Naive B cell (primary cell): ENCODE results near the gene POLR1A. TPM values are rescaled to one million over a fixed set of nuclear protein-coding genes. Genes with fewer than 3 reads are reported as not detected.

Experiments
- ATAC-seq, 2 donors: fragments of 150-1000 bp; cut with Tn5 transposase; 2 replicates each; pipeline ENCODE4 v1.10.0; 2021; ENCODE audit warnings: low read depth in 2 of 2, mild to moderate bottlenecking in 2 of 2, moderate library complexity in 2 of 2
- DNase-seq: peaks from one replicate; pipeline ENCODE4 v3.0.0; 2022
- H3K27ac Mint-ChIP-seq, 6 donors: one replicate each; pipeline ENCODE4 v1.8.0; 2020 to 2022; ENCODE audit warnings: mild to moderate bottlenecking in 6 of 6, mixed read lengths in 6 of 6, moderate library complexity in 5 of 6, inconsistent platforms in 2 of 6
- H3K27me3 Mint-ChIP-seq, 3 donors: one replicate each; pipeline ENCODE4 v1.8.0; 2021 to 2022; ENCODE audit warnings: mixed read lengths in 3 of 3, mild to moderate bottlenecking in 1 of 3
- H3K36me3 Mint-ChIP-seq, 2 donors: one replicate each; pipeline ENCODE4 v1.8.0; 2020 to 2022; ENCODE audit warnings: mixed read lengths in 2 of 2, inconsistent platforms in 1 of 2, mild to moderate bottlenecking in 1 of 2
- H3K4me1 Mint-ChIP-seq, 3 donors: one replicate each; pipeline ENCODE4 v1.8.0; 2020 to 2022; ENCODE audit warnings: mixed read lengths in 3 of 3, inconsistent platforms in 1 of 3, mild to moderate bottlenecking in 1 of 3, moderate library complexity in 1 of 3
- H3K4me3 Mint-ChIP-seq, 8 donors: one replicate each; pipeline ENCODE4 v1.8.0; 2020 to 2022; ENCODE audit warnings: mild to moderate bottlenecking in 8 of 8, mixed read lengths in 8 of 8, moderate library complexity in 8 of 8, inconsistent platforms in 2 of 8
- H3K9me3 Mint-ChIP-seq, 7 donors: one replicate each; pipeline ENCODE4 v1.8.0; 2020 to 2022; ENCODE audit warnings: mixed read lengths in 7 of 7, mild to moderate bottlenecking in 5 of 7, inconsistent platforms in 2 of 7, moderate library complexity in 1 of 7
- polyA plus RNA-seq, 6 donors: library from polyadenylated mRNA; unstranded; fragments of 300-500 nt; fragmentation: Illumina TruSeq; gene quantifications; one replicate each; pipeline ENCODE4 v1.2.3, GENCODE V29; 2021; ENCODE audit warnings: low read depth in 6 of 6

The POLR1A gene
- polyA plus RNA-seq, 6 donors from 2014 or later, result 1.9 to 6.2 (median 2.4) TPM; not detected in 1

DNA sequence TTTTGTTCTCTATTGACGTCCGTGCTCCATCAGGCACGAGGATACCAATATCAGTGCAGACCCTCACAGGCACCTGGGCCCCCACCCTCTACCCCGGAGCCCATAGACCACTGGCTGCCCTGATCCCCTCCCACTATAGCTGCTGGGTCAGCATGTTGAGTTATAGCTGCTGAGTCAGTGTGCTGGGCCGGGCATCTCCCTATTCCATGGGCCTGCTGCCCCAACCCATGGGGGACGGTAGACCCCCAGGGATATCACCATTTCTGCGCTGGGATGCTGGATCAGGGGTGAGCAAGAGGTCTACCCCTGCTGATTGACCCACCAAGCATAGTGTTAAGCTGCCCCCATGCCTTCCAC is 116.8 kb downstream of the POLR1A start:
- H3K36me3 Mint-ChIP-seq, result no peaks in the 10 kb centered on the region
- DNase-seq (no peak), ATAC-seq (no peak)
- H3K9me3 Mint-ChIP-seq, result no peaks in the 10 kb centered on the region
- H3K4me3 Mint-ChIP-seq, result no peak overlapping the region
- H3K27me3 Mint-ChIP-seq, result no peaks in the 10 kb centered on the region
- peak overlapping the region in 2 of 6 donors; percentile 38 to 66 for H3K27ac Mint-ChIP-seq
- H3K4me1 Mint-ChIP-seq, result peaks cover 3 to 15% (median 10%) of the 10 kb centered on the region in 3 donors

DNA sequence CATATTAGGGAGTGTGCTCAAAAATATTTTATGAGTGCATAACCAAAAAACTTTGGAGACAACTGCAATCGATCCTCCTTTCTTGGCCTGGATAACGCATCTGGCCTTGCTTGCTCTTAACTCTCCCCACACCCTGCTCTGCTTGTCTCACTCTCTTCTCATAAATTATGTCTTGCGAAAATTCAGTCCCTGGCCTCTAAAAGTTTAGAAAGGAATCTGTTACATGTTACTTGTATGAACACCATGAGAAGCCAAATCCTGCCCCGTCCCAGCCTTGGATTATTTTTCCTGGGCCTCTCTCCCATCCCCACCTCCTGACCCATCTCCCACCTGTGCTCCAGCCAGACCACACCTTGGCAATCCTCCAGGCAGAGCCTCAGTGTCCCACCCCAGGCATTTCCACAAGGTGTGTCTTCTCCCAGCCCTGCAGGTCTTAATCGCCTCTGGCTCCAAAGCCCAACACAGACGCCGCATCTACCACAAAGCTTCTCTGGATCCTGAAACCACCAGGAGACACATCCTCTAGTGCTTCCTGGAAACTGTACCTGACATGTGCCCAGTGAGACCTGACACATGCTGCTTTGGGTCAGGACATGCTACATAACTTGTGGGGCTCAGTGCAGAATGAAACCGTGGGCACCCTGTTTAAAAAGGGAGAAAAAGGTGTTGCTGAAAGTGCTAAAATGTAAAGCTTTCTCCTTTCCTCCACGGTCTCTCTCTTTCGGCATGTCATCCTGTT is 117.3 kb downstream of the POLR1A start:
- Mint-ChIP-seq H3K4me3 (no peak overlapping the region), H3K27me3 (no peaks in the 10 kb centered on the region), H3K27ac (peak overlapping the region in 3 of 6 donors; percentile 39 to 66 (median 57)), H3K36me3 (no peaks in the 10 kb centered on the region), H3K4me1 (peaks cover 0 to 11% (median 9%) of the 10 kb centered on the region in 3 donors), H3K9me3 (no peaks in the 10 kb centered on the region)
- no peak for DNase-seq
- no peak for ATAC-seq

DNA sequence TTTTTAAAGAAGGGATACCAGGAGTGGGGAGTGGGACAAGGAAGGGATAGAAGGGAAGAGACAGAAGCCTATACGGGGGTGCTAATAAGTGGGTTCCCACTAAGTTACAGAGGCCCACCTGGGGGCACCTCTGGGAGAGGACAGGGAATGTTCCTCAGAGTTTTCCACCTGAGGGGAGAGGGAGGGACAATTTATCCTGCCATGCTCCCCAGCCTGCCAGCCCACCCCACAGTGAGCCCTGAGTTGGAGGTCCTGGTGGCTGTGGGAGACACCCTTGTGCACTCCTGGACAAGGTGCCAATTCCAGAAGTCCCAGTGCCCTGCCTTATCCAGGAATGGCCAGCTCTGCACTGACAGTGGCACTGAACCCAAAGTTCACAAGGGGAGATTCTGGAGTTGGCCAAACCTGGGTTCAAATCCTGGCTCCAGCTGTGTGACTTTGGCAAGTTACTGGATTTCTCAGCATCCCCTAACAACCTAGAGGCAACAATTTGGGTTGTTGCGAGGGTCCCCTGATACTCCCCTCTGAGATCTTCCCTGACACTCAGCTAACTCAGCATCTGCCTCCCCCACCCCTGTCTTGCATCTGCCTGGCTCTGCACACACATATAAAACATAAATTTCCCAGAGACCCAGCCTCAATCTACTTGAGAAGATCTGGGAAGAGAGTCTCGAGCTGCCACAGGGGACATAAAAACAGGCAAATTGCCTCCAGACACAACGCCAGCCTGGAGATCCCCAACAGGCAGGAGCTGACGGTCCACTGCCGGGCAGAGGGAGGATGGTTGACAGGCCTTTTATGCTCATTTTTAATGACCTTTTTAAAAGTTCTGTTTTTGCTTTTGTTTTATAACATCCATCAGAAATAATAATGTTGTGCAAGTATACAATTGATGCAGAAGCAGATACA is 118.2 kb downstream of the POLR1A start:
- peaks cover 0 to 5% (median 0%) of the 10 kb centered on the region in 3 donors for H3K27me3 Mint-ChIP-seq
- no peaks in the 10 kb centered on the region for H3K9me3 Mint-ChIP-seq
- no peaks in the 10 kb centered on the region for H3K36me3 Mint-ChIP-seq
- H3K27ac Mint-ChIP-seq, result no peak overlapping the region
- DNase-seq (no peak), ATAC-seq (no peak)
- peaks cover 0 to 7% (median 4%) of the 10 kb centered on the region in 3 donors for H3K4me1 Mint-ChIP-seq
- no peak overlapping the region for H3K4me3 Mint-ChIP-seq

DNA sequence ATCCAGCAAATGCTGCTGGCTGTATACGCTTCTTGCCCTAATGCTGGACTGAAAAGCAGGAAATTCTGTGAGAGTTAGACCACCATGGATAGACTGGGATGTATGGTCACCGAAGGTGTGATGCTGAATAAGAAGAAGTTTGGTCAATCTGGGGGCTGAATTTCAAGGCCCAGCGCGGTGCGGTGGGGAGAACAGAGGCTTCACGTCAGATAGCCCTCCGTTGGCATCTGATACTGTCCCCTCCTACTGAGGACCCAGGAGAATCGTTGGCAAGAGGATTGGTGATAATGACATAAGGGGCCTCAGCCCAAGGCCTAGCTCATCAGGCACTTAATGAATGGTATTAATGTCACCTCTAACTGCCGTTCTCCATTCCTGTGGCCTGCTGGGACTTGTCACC is 119.6 kb downstream of the POLR1A start:
- H3K9me3 Mint-ChIP-seq, result no peaks in the 10 kb centered on the region
- H3K4me1 Mint-ChIP-seq, result peaks cover 0 to 6% (median 5%) of the 10 kb centered on the region in 3 donors
- no peak for DNase-seq
- no peak overlapping the region for H3K4me3 Mint-ChIP-seq
- H3K36me3 Mint-ChIP-seq, result no peaks in the 10 kb centered on the region
- no peak for ATAC-seq
- peaks cover 0 to 5% (median 0%) of the 10 kb centered on the region in 3 donors for H3K27me3 Mint-ChIP-seq
- no peak overlapping the region for H3K27ac Mint-ChIP-seq

DNA sequence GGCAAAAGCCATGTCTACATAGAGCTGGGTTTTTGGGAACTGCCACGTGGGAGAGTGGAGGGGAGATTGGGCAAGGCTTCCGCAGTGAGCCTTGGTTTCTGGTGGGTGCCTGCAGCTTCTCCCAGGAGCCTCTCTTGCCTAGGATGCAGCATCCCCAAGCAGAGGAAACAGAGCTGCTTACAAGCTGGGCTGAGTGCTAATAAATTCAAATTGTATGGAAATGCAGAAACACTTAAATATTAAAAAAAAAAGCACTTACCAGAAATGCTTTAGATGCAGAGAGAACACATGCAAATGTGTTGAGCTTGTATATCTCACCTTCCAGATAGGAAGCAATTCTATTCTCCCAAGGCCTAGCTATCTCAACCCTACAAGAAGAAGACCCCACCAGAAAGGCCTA is 120.9 kb downstream of the POLR1A start:
- Mint-ChIP-seq H3K4me1 (peaks cover 2 to 16% (median 12%) of the 10 kb centered on the region in 3 donors), H3K27ac (no peak overlapping the region), H3K9me3 (no peaks in the 10 kb centered on the region), H3K27me3 (peaks cover 0 to 5% (median 0%) of the 10 kb centered on the region in 3 donors), H3K36me3 (no peaks in the 10 kb centered on the region), H3K4me3 (no peak overlapping the region)
- ATAC-seq, result no peak
- no peak for DNase-seq

DNA sequence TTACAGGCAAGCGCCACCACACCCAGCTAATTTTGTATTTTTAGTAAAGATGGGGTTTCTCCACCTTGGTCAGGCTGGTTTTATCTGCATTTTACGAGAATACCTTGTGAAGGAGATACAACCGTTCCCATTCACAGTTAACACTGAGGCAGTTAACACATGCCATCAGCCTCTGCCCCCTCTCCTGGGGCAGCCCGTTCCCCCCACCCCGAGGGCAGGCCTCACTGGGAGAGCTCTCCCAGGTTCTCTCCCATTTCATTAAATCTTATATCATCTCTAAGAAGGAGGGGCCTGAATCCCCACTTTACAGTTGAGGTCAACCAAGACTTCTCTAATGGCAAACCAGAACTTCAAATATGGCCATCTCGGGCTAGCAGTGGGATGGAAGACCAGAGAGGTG is 121.9 kb downstream of the POLR1A start:
- H3K4me1 Mint-ChIP-seq, result peaks cover 12 to 27% (median 20%) of the 10 kb centered on the region in 3 donors
- no peaks in the 10 kb centered on the region for H3K9me3 Mint-ChIP-seq
- DNase-seq, result no peak
- peak overlapping the region in 1 of 6 donors; percentile 37 for H3K27ac Mint-ChIP-seq
- H3K4me3 Mint-ChIP-seq, result no peak overlapping the region
- peaks cover 0 to 5% (median 0%) of the 10 kb centered on the region in 3 donors for H3K27me3 Mint-ChIP-seq
- H3K36me3 Mint-ChIP-seq, result no peaks in the 10 kb centered on the region
- no peak for ATAC-seq

DNA sequence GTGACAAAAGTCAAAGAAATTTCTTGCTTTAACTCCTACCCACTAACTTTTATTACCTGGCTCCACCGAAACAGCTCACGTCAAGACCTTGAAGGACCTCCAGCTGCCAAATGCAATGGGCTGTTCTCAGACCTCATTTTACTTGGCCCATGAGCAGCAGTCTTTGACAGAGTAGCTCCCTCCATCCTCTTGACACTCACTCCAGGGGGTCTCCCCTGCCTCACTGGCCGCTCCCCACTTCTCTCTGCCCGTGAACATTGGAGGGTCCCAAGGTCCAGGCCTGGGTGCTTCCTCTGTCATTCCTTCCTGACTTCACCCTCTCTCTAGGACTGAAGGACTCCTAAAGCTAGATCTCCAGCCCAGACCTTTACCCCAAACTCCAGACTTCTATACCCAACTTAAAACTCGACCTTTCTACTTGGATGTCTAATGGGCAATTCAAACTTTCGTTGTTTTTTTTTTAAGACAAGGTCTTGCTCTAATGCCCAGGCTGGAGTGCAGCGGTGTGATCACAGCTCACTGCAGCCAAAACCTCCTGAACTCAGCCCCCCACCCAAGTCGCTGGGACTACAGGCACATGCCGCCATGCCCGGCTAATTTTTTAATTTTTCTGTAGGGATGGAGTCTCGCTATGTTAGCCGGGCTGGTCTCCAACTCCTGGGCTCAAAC is 124.0 kb downstream of the POLR1A start:
- no peak for ATAC-seq
- Mint-ChIP-seq H3K27me3 (peaks cover 0 to 5% (median 0%) of the 10 kb centered on the region in 3 donors), H3K27ac (peak overlapping the region in 4 of 6 donors; percentile 11 to 88 (median 63)), H3K4me3 (no peak overlapping the region), H3K9me3 (no peaks in the 10 kb centered on the region), H3K36me3 (no peaks in the 10 kb centered on the region), H3K4me1 (peaks cover 13 to 24% (median 22%) of the 10 kb centered on the region in 3 donors)
- DNase-seq, result no peak

DNA sequence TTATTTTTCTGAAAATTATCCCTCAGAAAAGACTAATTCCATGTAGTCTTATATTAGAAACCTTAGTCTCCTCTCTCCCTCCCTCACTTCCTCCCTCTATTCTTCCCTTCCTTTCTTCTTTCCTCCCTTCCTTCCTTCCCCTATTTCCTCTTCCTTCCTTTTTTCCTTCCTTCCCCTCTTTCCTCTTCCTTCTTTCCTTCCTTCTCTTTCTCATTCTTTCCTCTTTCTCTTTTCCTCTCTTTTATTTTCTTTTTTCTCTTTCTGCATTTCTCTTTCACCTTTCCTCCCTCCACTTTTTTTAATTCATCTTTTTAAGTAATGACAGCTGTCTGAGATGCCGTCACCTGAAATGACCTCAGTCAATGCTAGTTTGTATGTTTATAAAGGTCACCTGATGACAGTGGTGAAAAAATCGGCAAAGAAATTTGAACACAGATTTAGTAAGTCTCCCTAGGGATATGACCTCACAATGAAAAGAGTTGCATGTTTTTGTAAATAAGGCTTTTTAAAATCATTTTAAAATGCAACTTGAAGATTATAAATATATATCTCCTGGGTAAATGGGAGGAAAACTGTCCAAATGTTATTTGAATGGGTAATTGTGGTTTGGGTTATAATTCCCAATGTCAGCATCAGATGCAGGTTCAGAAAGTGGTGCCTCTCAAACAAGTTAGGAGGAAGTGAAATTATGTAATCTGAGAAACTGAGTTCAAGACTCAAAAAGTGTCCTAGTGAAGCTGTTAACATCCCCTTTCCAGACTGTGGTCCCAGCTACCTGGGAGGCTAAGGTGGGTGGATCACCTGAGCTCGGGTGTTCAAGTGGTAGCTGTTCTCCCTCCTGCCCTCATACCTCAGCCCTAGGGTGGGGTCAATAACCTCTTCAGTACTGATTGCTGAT is 126.6 kb downstream of the POLR1A start:
- Mint-ChIP-seq H3K9me3 (no peaks in the 10 kb centered on the region), H3K27ac (peak overlapping the region in 4 of 6 donors; percentile 38 to 86 (median 76)), H3K27me3 (peaks cover 0 to 5% (median 0%) of the 10 kb centered on the region in 3 donors), H3K4me1 (peaks cover 13 to 24% (median 22%) of the 10 kb centered on the region in 3 donors), H3K36me3 (no peaks in the 10 kb centered on the region), H3K4me3 (peak overlapping the region in 1 of 8 donors; percentile 73)
- ATAC-seq (peak; percentile 48 to 54), DNase-seq (no peak)

DNA sequence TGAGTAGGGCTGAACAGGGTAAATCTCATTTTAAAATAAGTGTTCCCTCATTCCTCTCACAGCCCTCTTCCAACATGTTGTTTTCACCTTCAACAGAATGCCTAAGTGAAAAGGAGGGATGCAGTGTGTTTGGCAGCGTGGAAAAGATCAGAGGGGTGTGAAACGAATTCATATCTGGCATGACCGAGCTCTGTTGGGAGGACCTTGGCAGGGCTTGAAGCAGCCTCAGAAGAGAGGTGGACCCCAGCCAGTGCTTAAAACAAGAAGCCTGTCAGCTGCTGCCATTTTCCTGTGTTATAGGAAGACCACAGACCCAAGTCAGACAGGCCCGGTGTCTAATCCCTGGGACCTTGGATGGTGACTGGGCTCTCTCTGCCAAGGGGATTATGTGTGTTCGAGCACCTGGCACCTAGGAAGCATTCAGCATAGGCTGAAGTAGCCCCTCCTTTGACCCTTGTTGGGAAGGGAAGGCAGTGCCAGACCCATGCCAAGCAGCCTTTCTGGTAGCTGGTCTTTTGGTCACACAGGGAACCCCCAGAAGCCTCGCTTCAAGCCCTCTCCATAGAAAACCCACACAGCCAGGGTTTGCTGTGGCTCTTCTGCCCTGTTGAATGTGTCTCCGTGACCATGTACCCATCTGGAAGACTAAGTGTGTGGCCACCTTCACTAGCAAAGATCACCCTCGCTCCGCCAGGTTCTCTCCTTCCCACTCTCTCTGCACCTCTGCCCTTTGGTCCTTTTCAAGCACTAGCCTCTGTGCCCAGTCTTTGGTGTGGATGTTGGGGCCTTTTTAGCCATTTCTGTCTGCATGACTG is 129.4 kb downstream of the POLR1A start:
- no peak for DNase-seq
- H3K27ac Mint-ChIP-seq, result peak overlapping the region in 1 of 6 donors; percentile 46
- ATAC-seq, result no peak
- H3K36me3 Mint-ChIP-seq, result peaks cover 5 to 10% of the 10 kb centered on the region in 2 donors
- no peak overlapping the region for H3K4me3 Mint-ChIP-seq
- H3K9me3 Mint-ChIP-seq, result peaks cover 6 to 11% (median 8%) of the 10 kb centered on the region in 7 donors
- peaks cover 13 to 21% (median 20%) of the 10 kb centered on the region in 3 donors for H3K4me1 Mint-ChIP-seq
- H3K27me3 Mint-ChIP-seq, result no peaks in the 10 kb centered on the region

DNA sequence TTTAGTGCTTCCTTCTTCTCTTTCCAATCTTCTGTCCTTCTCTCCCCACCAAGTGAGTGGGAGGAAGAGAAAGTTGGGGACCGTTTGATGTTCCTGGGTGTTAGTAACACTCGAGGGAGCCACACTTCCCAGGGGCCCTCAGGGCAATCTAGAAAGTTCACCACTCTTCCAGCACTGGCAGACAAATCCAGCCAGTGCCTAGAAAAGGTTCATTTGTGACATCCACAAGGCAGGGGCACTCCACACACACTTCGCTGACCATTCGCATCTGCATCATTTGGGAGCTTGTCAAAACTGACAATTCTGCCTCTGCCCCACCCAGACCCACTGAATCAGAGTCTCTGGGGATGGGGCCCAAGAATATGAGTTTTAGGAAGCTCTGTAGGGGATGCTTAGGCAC is 130.1 kb downstream of the POLR1A start:
- Mint-ChIP-seq H3K9me3 (peaks cover 6 to 11% (median 8%) of the 10 kb centered on the region in 7 donors), H3K4me3 (no peak overlapping the region), H3K36me3 (peaks cover 5 to 10% of the 10 kb centered on the region in 2 donors), H3K27ac (no peak overlapping the region), H3K27me3 (no peaks in the 10 kb centered on the region), H3K4me1 (peaks cover 13 to 20% (median 19%) of the 10 kb centered on the region in 3 donors)
- ATAC-seq, result no peak
- DNase-seq, result no peak

DNA sequence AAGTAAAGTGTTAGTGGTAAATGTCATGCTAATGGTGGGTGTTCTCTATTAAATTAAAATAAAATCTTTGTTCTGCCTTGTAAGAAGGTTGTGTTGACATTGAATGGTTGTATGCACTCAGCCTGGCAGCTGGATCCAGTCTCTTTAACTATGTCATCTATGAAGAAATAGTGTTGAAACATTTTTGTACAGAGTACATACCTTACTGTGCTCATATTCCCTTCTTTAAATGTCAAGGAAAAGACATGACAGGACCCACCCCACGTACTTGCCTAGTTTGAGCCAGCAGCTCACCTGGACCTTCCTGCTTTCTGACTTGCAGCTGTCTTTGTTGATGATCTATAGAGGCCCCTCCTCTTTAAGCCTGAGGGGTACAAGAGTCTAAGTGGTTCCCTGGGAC is 131.3 kb downstream of the POLR1A start:
- Mint-ChIP-seq H3K4me3 (no peak overlapping the region), H3K4me1 (peaks cover 7 to 9% (median 7%) of the 10 kb centered on the region in 3 donors), H3K9me3 (peaks cover 6 to 11% (median 9%) of the 10 kb centered on the region in 7 donors), H3K27me3 (no peaks in the 10 kb centered on the region), H3K27ac (peak overlapping the region in 1 of 6 donors; percentile 58), H3K36me3 (peaks cover 5 to 10% of the 10 kb centered on the region in 2 donors)
- DNase-seq, result no peak
- no peak for ATAC-seq

DNA sequence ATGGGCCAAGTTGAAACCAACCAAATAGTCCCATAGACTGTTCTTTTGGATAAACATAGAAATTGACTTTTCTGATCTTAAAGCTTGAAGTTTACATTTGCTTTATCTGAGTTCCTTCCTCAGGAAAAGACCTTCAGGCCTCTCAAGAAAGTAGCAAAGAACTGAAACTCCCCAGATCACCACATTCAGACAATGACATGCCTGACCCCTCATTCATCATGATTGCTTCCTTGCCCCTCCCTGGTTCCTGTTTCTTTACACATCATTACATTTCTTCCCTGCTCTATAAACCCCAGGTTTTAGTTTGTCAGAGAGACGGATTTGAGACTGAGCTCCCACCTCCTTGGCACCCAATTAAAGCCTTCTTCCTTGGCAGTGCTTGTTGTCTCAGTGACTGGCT is 133.3 kb downstream of the POLR1A start:
- Mint-ChIP-seq H3K27me3 (no peaks in the 10 kb centered on the region), H3K36me3 (peaks cover 5 to 10% of the 10 kb centered on the region in 2 donors), H3K9me3 (peaks cover 6 to 11% (median 9%) of the 10 kb centered on the region in 7 donors), H3K4me3 (no peak overlapping the region), H3K4me1 (no peaks in the 10 kb centered on the region), H3K27ac (no peak overlapping the region)
- DNase-seq (no peak), ATAC-seq (no peak)
